ENCODE data around the gene SLC6A5. TPM values are rescaled to one million over a fixed set of nuclear protein-coding genes. Genes with fewer than 3 reads are reported as not detected.

SLC6A5 gene
- total and polyA plus RNA-seq, 2 donors (not counting 3 experiments of a cell fraction or from before 2014, with no cell fraction given) = not detected

- Histone ChIP-seq H3K27ac (ENCODE audit: insufficient read depth, low read depth, low read length) (no peak within 1 kb of the TSS), H3K27me3 (ENCODE audit: control insufficient read depth in 2 of 2, insufficient read depth in 2 of 2, low read length in 2 of 2) (peaks cover 35 to 48% of the 10 kb centered on the region in 2 experiments), H3K36me3 (ENCODE audit: control insufficient read depth in 2 of 2, extremely low read depth in 1 of 2, insufficient read depth in 2 of 2, low read length in 2 of 2) (no peaks in the 10 kb centered on the region), H3K9me3 (replicated peaks; ENCODE audit: control insufficient read depth, insufficient read depth, low read length) (no peaks in the 10 kb centered on the region), H3K4me3 (replicated peaks in 1 of 3; ENCODE audit: insufficient read depth in 1 of 3, low read depth in 1 of 3, low read length in 3 of 3) (no peak within 1 kb of the TSS), H4K20me1 (replicated peaks; ENCODE audit: control insufficient read depth, extremely low read depth, insufficient read depth, low read length) (no peaks in the 10 kb centered on the region), H2AFZ (ENCODE audit: low read depth, low read length) (no peak within 1 kb of the TSS), H3K79me2 (ENCODE audit: control insufficient read depth, insufficient read depth, low read length) (no peaks in the 10 kb centered on the region), H3K4me1 (ENCODE audit: control insufficient read depth, extremely low read depth, insufficient read depth, low read length) (no peaks in the 10 kb centered on the region), H3K9ac (replicated peaks; ENCODE audit: extremely low read depth, insufficient read depth, low read length) (no peak within 1 kb of the TSS), H3K4me2 (ENCODE audit: insufficient read depth, low read length) (no peak within 1 kb of the TSS), H3K9me1 (replicated peaks; ENCODE audit: control insufficient read depth, extremely low read depth, insufficient read depth, low read length) (no peaks in the 10 kb centered on the region)
- intact Hi-C loops (cut with micrococcal nuclease) = no loop called here
- POLR2A ChIA-PET = no interaction called here
- CTCF ChIA-PET = interaction anchor here (1.0 kb wide), 1 partner anchor 59 kb away, joined by 3 read pairs; no protein-coding TSS in a partner anchor
- dilution Hi-C loops (cut with MboI; ENCODE audit: extremely low pct_ligation_motif_present, low sequenced_read_pairs) = no loop called here
- BruUV-seq (replicated peaks) = no TSS peak
- FAIRE-seq (no peak), DNase-seq (ENCODE audit: low read depth, low spot score) (no peak)
- no peak for TF ChIP-seq POLR2A (IDR thresholded peaks at IDR 0.05; ENCODE audit: low read depth, low read length)
- TF ChIP-seq MAX (IDR thresholded peaks at IDR 0.05; ENCODE audit: insufficient read depth, insufficient read length) = no peak
- TF ChIP-seq EZH2 (IDR thresholded peaks at IDR 0.05; ENCODE audit: borderline replicate concordance, low read depth, low read length, severe bottlenecking) = peak; percentile 68
- TF ChIP-seq GATA2 (IDR thresholded peaks at IDR 0.05; ENCODE audit: insufficient read depth, insufficient read length, low read depth, low read length) = no peak
- TF ChIP-seq FOS (IDR thresholded peaks at IDR 0.05; ENCODE audit: borderline replicate concordance, insufficient read depth, low read length) = no peak
Observed at GRCh38 chr11:20668844-20669819, 69.7 kb downstream of the SLC6A5 start, which contains the start of gene NELL1. TSS of gene NELL1 (plus strand) at chr11:20669586.

Data from endothelial cell of umbilical vein (primary cell).